Right hindlimb (tissue), 1 donor: ENCODE results near the gene ZNF722.
"Not testable (repeated sequence)": the region's sequence is repeated elsewhere in the genome, so short reads cannot be mapped to it uniquely, and the experiment has no call there.

Experiments
- DNase-seq: peaks from one replicate; pipeline ENCODE4 v3.0.0-alpha.2; 2018

The ZNF722 gene

GRCh38 chr7:63998549-63998948 is at the start of gene ZNF722:
Gene ZNF722 (plus strand): TSS chr7:63998849. CDS start chr7:63998962, 113 bp downstream.
- DNase-seq, result no peak

- no peak for DNase-seq
These were observed 45.5 kb upstream of the ZNF722 start for GRCh38 chr7:63953181-63953580.

- DNase-seq, result no peak
These were observed 30.0 kb upstream of the ZNF722 start for GRCh38 chr7:63968629-63969028.

GRCh38 chr7:64015496-64015895 is 16.8 kb downstream of the ZNF722 start:
- DNase-seq, result not testable (repeated sequence)

- DNase-seq, result no peak
These were observed 36.7 kb downstream of the ZNF722 start for GRCh38 chr7:64035388-64035787.

- DNase-seq, result no peak
These were observed 38.4 kb downstream of the ZNF722 start for GRCh38 chr7:64037095-64037494.

GRCh38 chr7:64045301-64046040 is 46.8 kb downstream of the ZNF722 start, which contains the start of gene ZNF727:
Gene ZNF727 (plus strand): TSS chr7:64045434. CDS start chr7:64045622, 188 bp downstream.
- DNase-seq, result no peak

GRCh38 chr7:64046041-64046389 is 47.4 kb downstream of the ZNF722 start:
- no peak for DNase-seq
